Heart right ventricle (tissue), 16 donors: ENCODE results near the gene ZNF782. TPM values are rescaled to one million over a fixed set of nuclear protein-coding genes. Genes with fewer than 3 reads are reported as not detected.
"Not testable (repeated sequence)": the region's sequence is repeated elsewhere in the genome, so short reads cannot be mapped to it uniquely, and the experiment has no call there.

Experiments
- ATAC-seq, 8 donors: fragments of 200-7000 bp; cut with Tn5 transposase; one replicate each; pipeline ENCODE4 v1.9.1; 2020; ENCODE audit warnings: mild to moderate bottlenecking in 8 of 8, moderate library complexity in 8 of 8, moderate number of reproducible peaks in 1 of 8
- DNase-seq, 2 donors: peaks; one replicate each; pipeline ENCODE4 v3.0.0-alpha.2; 2020
- H3K27ac ChIP-seq, 10 donors: fragments of 200-600 bp; sonication (generic) in 2 of 10; one replicate each; pipeline versions ENCODE4 v1.5.0 to v1.8.0; 2020 to 2022; ENCODE audit warnings: mild to moderate bottlenecking in 3 of 10
- H3K27me3 ChIP-seq, 7 donors: fragments of 200-600 bp; one replicate each; pipeline ENCODE4 v1.8.0; 2021 to 2022; ENCODE audit warnings: mild to moderate bottlenecking in 2 of 7
- H3K36me3 ChIP-seq, 9 donors: fragments of 200-600 bp; sonication (generic) in 1 of 9; one replicate each; pipeline versions ENCODE4 v1.5.0 to v1.8.0; 2020 to 2022; ENCODE audit warnings: mild to moderate bottlenecking in 2 of 9
- H3K4me1 ChIP-seq, 9 donors: fragments of 200-600 bp; sonication (generic) in 1 of 9; one replicate each; pipeline versions ENCODE4 v1.5.0 to v1.8.0; 2020 to 2022; ENCODE audit warnings: mild to moderate bottlenecking in 4 of 9
- H3K4me3 ChIP-seq, 10 donors: fragments of 200-600 bp; sonication (generic) in 2 of 10; one replicate each; pipeline versions ENCODE4 v1.5.0 to v1.8.0; 2020 to 2022; ENCODE audit warnings: mild to moderate bottlenecking in 7 of 10, moderate library complexity in 2 of 10
- H3K9me3 ChIP-seq, 11 donors: fragments of 200-600 bp in 10 of 11; sonication (generic) in 2 of 11; one replicate each; pipeline versions ENCODE4 v1.5.0 to v1.8.0; 2013 to 2022; ENCODE audit warnings: mild to moderate bottlenecking in 2 of 11, control low read depth in 1 of 11, moderate library complexity in 1 of 11
- WGBS, 2 donors: extraction: QIAGEN DNeasy Blood & Tissue Kit; methylation state at CpG; one replicate each; pipeline ENCODE4 v1.1.7; 2013; ENCODE audit warnings: inconsistent platforms in 1 of 2; 5-methylcytosine and 5-hydroxymethylcytosine counted together
- intact Hi-C, 10 donors: fragments of 100-400 bp; cut with DNase I; formaldehyde crosslinking; loops; one replicate each; pipeline versions ENCODE4 v1.11.1 to v1.14.2; 2022
- polyA plus RNA-seq, 2 donors: library from polyadenylated mRNA; stranded (reverse); fragments of 200-250 nt; gene quantifications; one replicate each; pipeline ENCODE4 v1.2.3, GENCODE V29; 2013
- total RNA-seq, 10 donors: library from RNA; stranded (reverse); fragmentation: NEBNext Ultra II Directional in 3 of 10; extraction: Animal tissue kit (Norgen Biotek cat#: 25700) in 3 of 10; gene quantifications; one replicate each; pipeline versions ENCODE4 v1.2.1 to v1.2.4, GENCODE V29; 2021 to 2023
- TF ChIP-seq, protein P1 (sequence below), 9 donors: fragments of 200-600 bp; sonication (generic) in 2 of 9; IDR thresholded peaks; one replicate each; pipeline versions ENCODE4 v1.5.0 to v1.8.0; 2021 to 2022; ENCODE audit warnings: antibody characterized with exemption in 9 of 9, mild to moderate bottlenecking in 5 of 9, moderate library complexity in 1 of 9
- donor health status: Arrhythmogenic right ventricular cardiomyopathy.
- donor health status: ischemic (EF 13 %, LVEDD 7.1; RV severe dilation, severe dysfunction).
- donor health status: healthy with polysubstance abuse.
- donor health status: DM: no; HTN: yes; CAD: no.
- donor health status: DM: no; HTN: no; CAD: no.
- donor health status: ischemic (EF 25% LVEDD 6.9; RV normal size, moderate dysfunction).
- donor health status: ischemic (EF 25% LVEDD 5.7; RV mildly dilated, moderate dysfunction).
- donor health status: healthy.
- donor health status: DM: yes; HTN: yes; CAD: no.
- donor health status: Ischemic cardiomyopathy.
- donor health status: ischemic (EF 35%, LVEDD 5.7; RV mildly dilated, moderate dysfunction).
- donor health status: nonischemic (EF 11% LVEDD 7.7; RV severe dilation, severe dysfunction).
- donor health status: DM: yes; HTN: yes; CAD: no.
- donor health status: PGD.
- donor health status: ischemic (EF 29% LVEDD 5.4; RV normal size, mild dysfunction).
- donor health status: nonischemic (EF 23%, LVEDD 6.1; RV moderate dilation, normal function).

Gene ZNF782
- total and polyA plus RNA-seq, 12 donors: 0.64 to 4.8 (median 2.9) TPM

DNA sequence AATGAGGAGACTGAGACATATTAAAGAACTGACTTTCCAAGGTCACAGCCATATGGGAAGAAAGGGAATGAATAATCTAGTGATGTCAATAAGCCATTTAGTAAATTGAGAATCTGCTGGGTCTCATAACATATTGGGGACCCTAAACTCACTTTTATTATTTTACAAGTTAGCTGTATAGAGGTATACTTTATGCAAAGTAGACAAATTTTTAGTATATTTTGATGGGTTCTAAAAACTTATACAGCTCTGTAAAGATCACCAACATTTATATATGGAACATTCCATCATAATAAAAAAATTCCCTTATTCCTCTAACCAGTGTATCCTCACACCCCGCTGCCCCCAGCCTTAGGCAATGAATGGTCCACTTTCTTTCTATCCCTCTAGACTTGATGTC lies 40.7 kb downstream of the ZNF782 start:
- WGBS, 2 donors: 94 to 98% methylated on average over 1 of the region's 1 CpG

DNA sequence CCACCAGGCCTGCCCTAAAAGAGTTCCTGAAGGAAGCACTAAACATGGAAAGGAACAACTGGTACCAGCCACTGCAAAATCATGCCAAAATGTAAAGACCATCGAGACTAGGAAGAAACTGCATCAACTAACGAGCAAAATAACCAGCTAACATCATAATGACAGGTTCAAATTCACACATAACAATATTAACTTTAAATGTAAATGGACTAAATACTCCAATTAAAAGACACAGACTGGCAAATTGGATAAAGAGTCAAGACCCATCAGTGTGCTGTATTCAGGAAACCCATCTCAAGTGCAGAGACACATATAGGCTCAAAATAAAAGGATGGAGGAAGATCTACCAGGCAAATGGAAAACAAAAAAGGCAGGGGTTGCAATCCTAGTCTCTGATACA lies 55.4 kb downstream of the ZNF782 start:
- ATAC-seq, H3K27ac ChIP-seq, intact Hi-C loops, DNase-seq, H3K4me1 ChIP-seq, H3K4me3 ChIP-seq, H3K27me3 ChIP-seq: not testable (repeated sequence)
- Histone ChIP-seq H3K36me3 (peaks cover 0 to 46% (median 31%) of the 10 kb centered on the region in 9 donors), H3K9me3 (peaks cover 0 to 80% (median 26%) of the 10 kb centered on the region in 11 donors)
- WGBS, 2 donors: no CpG with 5 or more reads among the region's 2 CpGs

More for the DNA sequence above, 40.7 kb downstream of the ZNF782 start:
- Histone ChIP-seq H3K9me3 (peaks cover 4 to 100% (median 92%) of the 10 kb centered on the region in 11 donors), H3K36me3 (peaks cover 0 to 48% (median 29%) of the 10 kb centered on the region in 9 donors), H3K4me1 (no peaks in the 10 kb centered on the region), H3K27me3 (no peaks in the 10 kb centered on the region), H3K27ac (no peak overlapping the region), H3K4me3 (no peak overlapping the region)
- ATAC-seq (no peak), DNase-seq (no peak)
- TF ChIP-seq, protein P1, sequence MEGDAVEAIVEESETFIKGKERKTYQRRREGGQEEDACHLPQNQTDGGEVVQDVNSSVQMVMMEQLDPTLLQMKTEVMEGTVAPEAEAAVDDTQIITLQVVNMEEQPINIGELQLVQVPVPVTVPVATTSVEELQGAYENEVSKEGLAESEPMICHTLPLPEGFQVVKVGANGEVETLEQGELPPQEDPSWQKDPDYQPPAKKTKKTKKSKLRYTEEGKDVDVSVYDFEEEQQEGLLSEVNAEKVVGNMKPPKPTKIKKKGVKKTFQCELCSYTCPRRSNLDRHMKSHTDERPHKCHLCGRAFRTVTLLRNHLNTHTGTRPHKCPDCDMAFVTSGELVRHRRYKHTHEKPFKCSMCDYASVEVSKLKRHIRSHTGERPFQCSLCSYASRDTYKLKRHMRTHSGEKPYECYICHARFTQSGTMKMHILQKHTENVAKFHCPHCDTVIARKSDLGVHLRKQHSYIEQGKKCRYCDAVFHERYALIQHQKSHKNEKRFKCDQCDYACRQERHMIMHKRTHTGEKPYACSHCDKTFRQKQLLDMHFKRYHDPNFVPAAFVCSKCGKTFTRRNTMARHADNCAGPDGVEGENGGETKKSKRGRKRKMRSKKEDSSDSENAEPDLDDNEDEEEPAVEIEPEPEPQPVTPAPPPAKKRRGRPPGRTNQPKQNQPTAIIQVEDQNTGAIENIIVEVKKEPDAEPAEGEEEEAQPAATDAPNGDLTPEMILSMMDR (IDR thresholded peaks at IDR 0.05): no peak
- intact Hi-C loops: loop anchor here in 1 of 10 donors (10.0 kb wide), 1 partner anchor 49 kb away; no protein-coding TSS in a partner anchor

DNA sequence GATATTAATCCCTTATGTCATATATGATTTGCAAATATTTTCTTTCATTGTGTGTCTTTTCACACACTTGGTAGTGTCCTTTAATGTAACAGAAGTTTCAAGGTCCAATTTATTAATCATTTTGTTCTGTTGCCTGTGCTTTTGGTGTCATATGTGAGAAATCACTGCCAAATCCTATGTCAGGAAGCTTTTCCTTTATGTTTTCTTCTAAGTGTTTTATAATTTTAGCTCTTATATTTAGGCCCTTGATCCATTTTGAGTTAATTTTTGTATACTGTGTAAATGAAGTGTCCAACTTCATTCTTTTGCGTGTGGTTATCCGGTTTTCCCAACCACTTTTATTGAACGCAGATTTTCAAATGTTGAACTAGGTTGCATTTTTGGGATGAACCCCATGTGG lies 70.3 kb downstream of the ZNF782 start:
- ATAC-seq: no peak
- Histone ChIP-seq H3K4me1 (peaks cover 0 to 10% (median 3%) of the 10 kb centered on the region in 9 donors), H3K36me3 (peaks cover 0 to 7% (median 0%) of the 10 kb centered on the region in 9 donors), H3K9me3 (peaks cover 0 to 61% (median 4%) of the 10 kb centered on the region in 11 donors), H3K27ac (no peak overlapping the region), H3K27me3 (no peaks in the 10 kb centered on the region), H3K4me3 (no peak overlapping the region)
- TF ChIP-seq, protein P1 (IDR thresholded peaks at IDR 0.05): no peak
- intact Hi-C loops: loop anchor here in 1 of 10 donors (10.0 kb wide), 1 partner anchor 51 kb away; no protein-coding TSS in a partner anchor
- DNase-seq: no peak
- 98 to 99% methylated on average over 3 of the region's 3 CpGs for WGBS, 2 donors

DNA sequence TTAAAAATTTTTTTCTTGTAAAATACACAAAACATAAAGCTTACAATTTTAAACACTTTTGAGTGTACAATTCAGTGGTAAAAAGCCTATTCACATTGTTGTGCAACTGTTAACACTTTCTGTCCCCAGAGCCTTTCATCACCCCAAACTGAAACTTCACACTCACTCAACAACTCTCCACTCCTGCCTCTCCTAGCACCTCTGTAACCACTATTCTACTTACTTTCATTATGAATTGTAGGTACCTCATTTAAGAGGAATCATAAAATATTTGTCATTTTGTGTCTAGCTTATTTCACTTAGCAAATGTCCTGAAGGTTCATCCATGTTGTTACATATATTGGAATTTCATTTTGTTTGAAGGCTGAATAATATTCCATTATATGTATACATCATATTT lies 72.1 kb downstream of the ZNF782 start:
- TF ChIP-seq, protein P1 (IDR thresholded peaks at IDR 0.05): no peak
- peaks cover 0 to 44% (median 3%) of the 10 kb centered on the region in 11 donors for H3K9me3 ChIP-seq
- H3K27ac ChIP-seq: no peak overlapping the region
- intact Hi-C loops: loop anchor here in 1 of 10 donors (10.0 kb wide), 1 partner anchor 53 kb away; no protein-coding TSS in a partner anchor
- peaks cover 0 to 7% (median 0%) of the 10 kb centered on the region in 9 donors for H3K36me3 ChIP-seq
- peaks cover 0 to 18% (median 12%) of the 10 kb centered on the region in 9 donors for H3K4me1 ChIP-seq
- ATAC-seq (no peak), DNase-seq (no peak)
- no peak overlapping the region for H3K4me3 ChIP-seq
- no peaks in the 10 kb centered on the region for H3K27me3 ChIP-seq

DNA sequence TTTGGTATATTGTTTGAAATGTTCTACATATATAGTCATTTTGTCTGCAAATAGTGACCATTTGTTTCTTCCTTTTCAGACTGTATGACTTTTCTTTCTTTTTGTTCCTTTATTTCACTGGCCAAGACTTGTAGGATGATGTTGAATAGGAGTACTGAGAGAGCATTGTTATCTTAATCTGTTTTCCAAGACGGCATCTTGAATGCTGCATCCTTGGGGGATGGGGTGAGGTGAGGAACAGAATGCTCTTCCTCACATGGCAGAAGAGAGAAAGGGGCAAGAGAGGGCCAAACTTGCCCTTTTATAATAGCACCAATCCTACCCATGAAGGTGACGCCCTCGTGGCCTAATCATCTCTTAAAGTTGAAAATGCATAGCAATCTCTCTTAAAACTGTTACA lies 72.8 kb downstream of the ZNF782 start:
- ATAC-seq (no peak), DNase-seq (no peak)
- Histone ChIP-seq H3K9me3 (peaks cover 0 to 37% (median 3%) of the 10 kb centered on the region in 11 donors), H3K4me3 (no peak overlapping the region), H3K27me3 (no peaks in the 10 kb centered on the region), H3K36me3 (peaks cover 0 to 6% (median 0%) of the 10 kb centered on the region in 9 donors), H3K27ac (no peak overlapping the region), H3K4me1 (peaks cover 0 to 25% (median 18%) of the 10 kb centered on the region in 9 donors)
- intact Hi-C loops: loop anchor here in 1 of 10 donors (10.0 kb wide), 1 partner anchor 53 kb away; no protein-coding TSS in a partner anchor
- WGBS, 2 donors: 73 to 74% methylated on average over 3 of the region's 3 CpGs
- TF ChIP-seq, protein P1 (IDR thresholded peaks at IDR 0.05): no peak
